ENCODE data around the gene COL5A1. TPM values are rescaled to one million over a fixed set of nuclear protein-coding genes. Genes with fewer than 3 reads are reported as not detected.

Gene COL5A1
- total and polyA plus RNA-seq, 2 donors from 2014 or later = 2.4 to 23.8 TPM

- Histone ChIP-seq H3K27me3 (ENCODE audit: control insufficient read depth, insufficient read depth, low read length) (no peaks in the 10 kb centered on the region), H3K4me3 (ENCODE audit: low read length in 3 of 3) (no peak overlapping the region), H3K27ac (ENCODE audit: low read depth in 2 of 2, low read length in 2 of 2) (no peak overlapping the region), H3K9ac (ENCODE audit: low read length in 3 of 3) (no peak overlapping the region), H3K9me3 (ENCODE audit: control insufficient read depth in 2 of 3, insufficient read depth in 1 of 3, low read length in 3 of 3) (no peaks in the 10 kb centered on the region), H3K4me1 (ENCODE audit: control insufficient read depth in 2 of 3, insufficient read depth in 2 of 3, low read depth in 1 of 3, low read length in 3 of 3) (no peaks in the 10 kb centered on the region), H3K36me3 (ENCODE audit: control insufficient read depth in 2 of 3, insufficient read depth in 3 of 3, low read length in 3 of 3) (no peaks in the 10 kb centered on the region)
- no peak for DNase-seq
- intact Hi-C loops (cut with DNase I) = no loop called here
- FAIRE-seq = no peak
- TF ChIP-seq, protein P1, sequence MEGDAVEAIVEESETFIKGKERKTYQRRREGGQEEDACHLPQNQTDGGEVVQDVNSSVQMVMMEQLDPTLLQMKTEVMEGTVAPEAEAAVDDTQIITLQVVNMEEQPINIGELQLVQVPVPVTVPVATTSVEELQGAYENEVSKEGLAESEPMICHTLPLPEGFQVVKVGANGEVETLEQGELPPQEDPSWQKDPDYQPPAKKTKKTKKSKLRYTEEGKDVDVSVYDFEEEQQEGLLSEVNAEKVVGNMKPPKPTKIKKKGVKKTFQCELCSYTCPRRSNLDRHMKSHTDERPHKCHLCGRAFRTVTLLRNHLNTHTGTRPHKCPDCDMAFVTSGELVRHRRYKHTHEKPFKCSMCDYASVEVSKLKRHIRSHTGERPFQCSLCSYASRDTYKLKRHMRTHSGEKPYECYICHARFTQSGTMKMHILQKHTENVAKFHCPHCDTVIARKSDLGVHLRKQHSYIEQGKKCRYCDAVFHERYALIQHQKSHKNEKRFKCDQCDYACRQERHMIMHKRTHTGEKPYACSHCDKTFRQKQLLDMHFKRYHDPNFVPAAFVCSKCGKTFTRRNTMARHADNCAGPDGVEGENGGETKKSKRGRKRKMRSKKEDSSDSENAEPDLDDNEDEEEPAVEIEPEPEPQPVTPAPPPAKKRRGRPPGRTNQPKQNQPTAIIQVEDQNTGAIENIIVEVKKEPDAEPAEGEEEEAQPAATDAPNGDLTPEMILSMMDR (IDR thresholded peaks at IDR 0.05; ENCODE audit: borderline replicate concordance, extremely low read depth, insufficient read depth) = no peak
Observed at GRCh38 chr9:134770972-134771971, 129.7 kb downstream of the COL5A1 start.

DNA sequence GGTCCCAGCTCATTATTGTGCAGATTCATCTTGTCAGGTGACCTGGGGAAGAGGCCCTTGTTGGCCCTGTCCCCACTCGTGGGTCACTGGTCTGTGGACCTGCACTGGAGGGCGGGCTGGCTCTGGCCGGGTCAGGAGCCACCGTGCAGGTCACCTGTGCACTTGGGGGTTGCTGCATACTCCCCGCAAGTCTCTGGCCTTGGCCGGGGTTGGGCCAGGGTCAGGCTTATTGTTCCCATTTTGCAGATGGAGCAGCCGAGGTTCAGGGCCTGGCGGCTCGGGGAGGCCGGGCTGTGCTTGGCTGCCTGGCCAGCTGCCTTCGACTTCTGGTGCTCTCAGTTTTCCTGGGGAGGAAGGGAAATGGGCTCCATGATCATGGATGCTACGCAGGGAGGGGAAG lies 130.7 kb downstream of the COL5A1 start:
- FAIRE-seq (no peak), DNase-seq (no peak)
- intact Hi-C loops (cut with DNase I) = no loop called here
- TF ChIP-seq, protein P1 (IDR thresholded peaks at IDR 0.05; ENCODE audit: borderline replicate concordance, extremely low read depth, insufficient read depth) = no peak
- Histone ChIP-seq H3K9ac (ENCODE audit: low read length in 3 of 3) (no peak overlapping the region), H3K27me3 (ENCODE audit: control insufficient read depth, insufficient read depth, low read length) (no peaks in the 10 kb centered on the region), H3K27ac (ENCODE audit: low read depth in 2 of 2, low read length in 2 of 2) (no peak overlapping the region), H3K9me3 (ENCODE audit: control insufficient read depth in 2 of 3, insufficient read depth in 1 of 3, low read length in 3 of 3) (no peaks in the 10 kb centered on the region), H3K4me1 (ENCODE audit: control insufficient read depth in 2 of 3, insufficient read depth in 2 of 3, low read depth in 1 of 3, low read length in 3 of 3) (no peaks in the 10 kb centered on the region), H3K36me3 (ENCODE audit: control insufficient read depth in 2 of 3, insufficient read depth in 3 of 3, low read length in 3 of 3) (no peaks in the 10 kb centered on the region), H3K4me3 (ENCODE audit: low read length in 3 of 3) (no peak overlapping the region)

DNA sequence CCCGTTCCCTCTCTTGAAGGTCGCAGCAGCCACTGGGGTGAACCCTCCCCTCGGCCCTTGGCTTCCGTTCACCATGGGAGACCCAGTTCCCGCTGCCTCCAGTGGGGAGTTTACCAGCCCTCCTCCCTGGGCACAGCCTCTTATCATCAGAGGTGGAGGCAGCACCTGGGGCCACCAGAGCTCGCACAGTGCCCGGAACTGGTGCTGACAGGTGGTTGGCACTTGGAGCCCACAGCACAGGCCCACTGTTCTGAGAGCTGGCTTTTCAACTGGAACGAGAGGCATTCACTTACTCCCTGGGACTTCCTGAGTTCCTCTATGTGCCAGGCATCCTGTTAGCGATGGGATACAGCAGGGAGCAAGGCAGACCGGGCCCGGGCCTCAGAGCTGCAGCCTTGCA lies 132.2 kb downstream of the COL5A1 start:
- DNase-seq (no peak), FAIRE-seq (no peak)
- Histone ChIP-seq H3K4me1 (ENCODE audit: control insufficient read depth in 2 of 3, insufficient read depth in 2 of 3, low read depth in 1 of 3, low read length in 3 of 3) (no peaks in the 10 kb centered on the region), H3K9ac (ENCODE audit: low read length in 3 of 3) (no peak overlapping the region), H3K36me3 (ENCODE audit: control insufficient read depth in 2 of 3, insufficient read depth in 3 of 3, low read length in 3 of 3) (no peaks in the 10 kb centered on the region), H3K9me3 (ENCODE audit: control insufficient read depth in 2 of 3, insufficient read depth in 1 of 3, low read length in 3 of 3) (no peaks in the 10 kb centered on the region), H3K27ac (ENCODE audit: low read depth in 2 of 2, low read length in 2 of 2) (no peak overlapping the region), H3K27me3 (ENCODE audit: control insufficient read depth, insufficient read depth, low read length) (no peaks in the 10 kb centered on the region), H3K4me3 (ENCODE audit: low read length in 3 of 3) (no peak overlapping the region)
- TF ChIP-seq, protein P1 (IDR thresholded peaks at IDR 0.05; ENCODE audit: borderline replicate concordance, extremely low read depth, insufficient read depth) = no peak
- intact Hi-C loops (cut with DNase I) = no loop called here
